Panc1 (cell line): ENCODE data around the gene NR2C2.

Source experiments
- CTCF ChIP-seq: fragments of 450-650 bp; IDR thresholded peaks from 2 replicates; pipeline ENCODE4 v1.5.1; 2017; ENCODE audit warnings: mild to moderate bottlenecking
- POLR2AphosphoS5 ChIP-seq: IDR thresholded peaks from 2 replicates; pipeline ENCODE4 v1.6.1; 2012; ENCODE audit warnings: mild to moderate bottlenecking, low read depth, low read length, moderate library complexity
- REST ChIP-seq, 2 experiments: IDR thresholded peaks; 2 replicates each; pipeline ENCODE4 v1.6.1; 2011 to 2012; ENCODE audit warnings: low read depth in 2 of 2, control low read depth in 1 of 2, low read length in 1 of 2, mild to moderate bottlenecking in 1 of 2, moderate library complexity in 1 of 2; ENCODE audit not compliant: insufficient read depth in 1 of 2
- SIN3A ChIP-seq: IDR thresholded peaks from 2 replicates; pipeline ENCODE4 v1.6.1; 2012; ENCODE audit warnings: low read depth, mild to moderate bottlenecking, low read length, moderate library complexity, borderline replicate concordance; ENCODE audit not compliant: insufficient read depth
- TCF7L2 ChIP-seq: IDR thresholded peaks from 2 replicates; pipeline ENCODE4 v1.6.1; 2011; ENCODE audit warnings: mild to moderate bottlenecking, low read depth, low read length, inconsistent platforms

GRCh38 chr3:15089201-15089600 lies 141.8 kb downstream of the NR2C2 start:
- TF ChIP-seq SIN3A (no peak), CTCF (no peak), REST (IDR thresholded peaks at IDR 0.05; ENCODE audit: insufficient read depth in 1 of 2, low read depth in 2 of 2, low read length in 1 of 2) (no peak), TCF7L2 (no peak), POLR2AphosphoS5 (no peak)
